GM20000 (cell line): ENCODE measurements around the gene ALKBH3.

Source experiments
- DNase-seq: peaks from one replicate; pipeline ENCODE4 v3.0.0; 2012; ENCODE audit warnings: low spot score
- CTCF ChIP-seq: IDR thresholded peaks from 2 replicates; pipeline ENCODE4 v1.5.1; 2012; ENCODE audit warnings: mild to moderate bottlenecking, control low read depth; ENCODE audit errors: extremely low read depth, missing control alignments

Gene ALKBH3

GRCh38 chr11:43955381-43956118 is 74.9 kb downstream of the ALKBH3 start:
- TF ChIP-seq CTCF = no peak
- DNase-seq = no peak

GRCh38 chr11:43957571-43957970 is 76.9 kb downstream of the ALKBH3 start:
- no peak for DNase-seq

GRCh38 chr11:43959321-43959995 is 78.8 kb downstream of the ALKBH3 start:
- TF ChIP-seq CTCF = no peak
- no peak for DNase-seq

More at GRCh38 chr11:43957571-43957970, 76.9 kb downstream of the ALKBH3 start:
- no peak for TF ChIP-seq CTCF

GRCh38 chr11:43962383-43963278 is 82.0 kb downstream of the ALKBH3 start:
- no peak for DNase-seq
- TF ChIP-seq CTCF = no peak

- TF ChIP-seq CTCF = no peak
- no peak for DNase-seq
Observed at GRCh38 chr11:43963279-43963620, 82.6 kb downstream of the ALKBH3 start.

- no peak for DNase-seq
- no peak for TF ChIP-seq CTCF
Observed at GRCh38 chr11:43967661-43968060, 87.0 kb downstream of the ALKBH3 start.

GRCh38 chr11:43968719-43969118 is 88.1 kb downstream of the ALKBH3 start:
- no peak for TF ChIP-seq CTCF
- DNase-seq = no peak
